GM12872 (cell line): ENCODE results near the gene WDFY1.

ENCODE experiments used
- TF ChIP-seq, protein P1 (sequence below): IDR thresholded peaks from 3 replicates; pipeline ENCODE4 v1.5.1; 2011; ENCODE audit warnings: low read depth, mild to moderate bottlenecking, low read length, moderate library complexity; ENCODE audit not compliant: insufficient read depth

WDFY1 gene

DNA sequence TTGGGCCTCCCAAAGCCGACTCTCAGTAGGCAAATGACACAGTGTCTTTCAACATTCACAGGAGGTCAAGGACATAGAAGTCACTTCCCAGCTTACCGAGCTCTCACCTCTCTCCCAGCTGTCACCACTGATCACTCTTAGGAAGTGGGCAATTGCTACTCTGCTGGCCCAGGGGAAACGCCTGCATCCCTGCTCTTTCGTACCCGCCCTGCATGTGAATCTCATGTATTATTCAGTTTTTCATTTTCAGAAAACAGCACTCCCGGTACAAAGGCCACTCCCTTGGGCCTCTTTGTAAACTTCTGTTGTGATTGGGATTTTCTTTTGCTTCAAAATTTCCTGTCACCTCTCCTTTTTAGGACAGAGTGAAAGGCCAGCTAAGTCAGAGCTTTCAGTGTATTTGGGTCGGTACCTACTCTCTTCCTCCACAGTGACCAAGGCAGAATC, 27.5 kb upstream of the WDFY1 start:
- TF ChIP-seq, protein P1, sequence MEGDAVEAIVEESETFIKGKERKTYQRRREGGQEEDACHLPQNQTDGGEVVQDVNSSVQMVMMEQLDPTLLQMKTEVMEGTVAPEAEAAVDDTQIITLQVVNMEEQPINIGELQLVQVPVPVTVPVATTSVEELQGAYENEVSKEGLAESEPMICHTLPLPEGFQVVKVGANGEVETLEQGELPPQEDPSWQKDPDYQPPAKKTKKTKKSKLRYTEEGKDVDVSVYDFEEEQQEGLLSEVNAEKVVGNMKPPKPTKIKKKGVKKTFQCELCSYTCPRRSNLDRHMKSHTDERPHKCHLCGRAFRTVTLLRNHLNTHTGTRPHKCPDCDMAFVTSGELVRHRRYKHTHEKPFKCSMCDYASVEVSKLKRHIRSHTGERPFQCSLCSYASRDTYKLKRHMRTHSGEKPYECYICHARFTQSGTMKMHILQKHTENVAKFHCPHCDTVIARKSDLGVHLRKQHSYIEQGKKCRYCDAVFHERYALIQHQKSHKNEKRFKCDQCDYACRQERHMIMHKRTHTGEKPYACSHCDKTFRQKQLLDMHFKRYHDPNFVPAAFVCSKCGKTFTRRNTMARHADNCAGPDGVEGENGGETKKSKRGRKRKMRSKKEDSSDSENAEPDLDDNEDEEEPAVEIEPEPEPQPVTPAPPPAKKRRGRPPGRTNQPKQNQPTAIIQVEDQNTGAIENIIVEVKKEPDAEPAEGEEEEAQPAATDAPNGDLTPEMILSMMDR = no peak

DNA sequence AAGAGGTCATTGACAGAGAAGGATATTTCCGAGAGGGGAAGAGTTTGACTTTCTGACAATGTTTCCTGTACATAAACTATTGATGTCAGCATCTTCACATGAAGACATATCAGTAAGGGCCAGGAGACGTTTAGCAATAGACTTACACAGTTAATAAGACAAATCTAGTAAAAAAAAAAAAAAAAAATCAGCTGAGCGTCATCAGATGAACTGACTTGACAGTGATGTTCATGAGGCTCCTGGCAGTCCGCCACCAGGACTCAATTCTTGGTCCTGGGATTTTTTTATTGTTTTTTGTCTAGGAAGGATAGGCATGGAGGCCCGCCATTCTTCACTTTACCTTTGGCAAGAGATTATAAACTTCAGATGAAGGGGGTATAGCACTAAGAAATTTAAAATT, 26.6 kb upstream of the WDFY1 start:
- TF ChIP-seq, protein P1 = no peak

DNA sequence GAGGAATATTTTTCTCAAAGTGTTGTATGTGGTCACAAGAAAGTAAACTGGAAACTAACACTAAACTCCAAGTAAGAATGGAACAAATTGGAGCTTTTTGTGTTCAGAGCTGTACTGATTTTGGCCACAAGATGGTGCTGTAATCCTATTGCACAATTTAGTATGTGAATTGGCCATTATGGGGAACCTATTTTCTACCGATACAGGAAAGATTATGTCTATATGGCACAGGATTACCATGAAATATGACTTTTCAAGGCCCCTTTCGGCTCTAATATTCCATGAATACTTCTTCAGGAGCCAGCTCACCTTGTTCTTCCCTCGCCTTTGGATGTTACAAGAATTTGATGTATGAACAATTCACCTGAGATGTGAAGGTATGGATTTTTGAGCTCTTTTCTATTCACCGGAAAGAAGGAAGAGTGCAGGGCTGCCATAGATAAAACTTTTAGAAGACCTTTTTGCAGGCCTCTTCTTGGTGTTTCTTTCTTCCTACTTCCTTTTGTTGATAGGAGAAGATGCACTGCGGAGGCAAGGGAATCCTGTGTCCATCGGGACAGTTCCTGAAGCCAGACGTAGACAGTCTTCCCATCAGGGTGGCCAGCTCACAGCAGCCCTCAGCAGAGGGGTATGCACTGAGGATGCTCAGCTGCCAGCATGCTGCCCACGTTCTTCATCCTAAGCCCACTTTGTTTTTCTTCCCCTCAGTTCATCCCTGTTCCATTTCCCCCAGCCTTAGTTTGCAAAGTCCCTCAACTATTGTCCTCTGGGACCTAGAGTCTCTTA, 25.4 kb upstream of the WDFY1 start:
- TF ChIP-seq, protein P1 = peak; percentile 76

DNA sequence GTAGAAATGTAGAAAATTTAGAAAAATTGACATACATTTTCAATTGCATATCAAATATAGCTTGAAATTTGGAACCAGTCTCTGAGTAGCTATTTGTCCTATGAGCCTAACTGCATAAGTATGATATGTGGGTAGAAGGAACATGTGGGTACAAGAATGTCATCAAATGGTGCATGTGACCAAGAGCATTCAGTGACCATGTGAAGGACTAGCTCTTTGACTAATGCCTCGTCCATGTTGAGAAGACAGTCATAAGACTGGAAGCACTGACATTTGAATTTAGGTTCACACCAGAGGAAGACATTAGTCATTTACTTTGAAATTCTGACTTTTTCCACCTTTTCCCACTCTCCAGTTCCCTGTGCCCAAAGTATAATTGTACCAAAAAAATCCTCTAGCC, 24.7 kb upstream of the WDFY1 start:
- TF ChIP-seq, protein P1 = no peak

DNA sequence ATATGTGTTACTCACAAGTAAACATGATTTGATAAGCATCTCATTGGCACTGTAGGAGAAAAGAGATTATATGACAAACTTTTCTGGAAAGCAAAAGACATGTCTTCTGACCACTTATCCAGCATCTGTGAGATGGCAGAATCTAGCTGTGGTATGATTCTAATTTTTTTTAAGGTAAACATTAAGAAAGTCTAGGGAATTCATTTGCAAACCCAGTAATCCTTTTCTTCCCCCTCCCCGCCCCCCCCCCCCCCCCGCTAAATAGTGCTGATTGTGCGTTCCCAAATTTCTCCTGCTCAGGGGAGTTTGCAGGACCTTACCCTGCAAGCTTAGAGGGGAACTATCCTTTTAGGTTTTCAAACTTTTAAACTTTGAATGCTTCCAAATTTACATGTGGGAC, 24.2 kb upstream of the WDFY1 start:
- TF ChIP-seq, protein P1 = no peak

DNA sequence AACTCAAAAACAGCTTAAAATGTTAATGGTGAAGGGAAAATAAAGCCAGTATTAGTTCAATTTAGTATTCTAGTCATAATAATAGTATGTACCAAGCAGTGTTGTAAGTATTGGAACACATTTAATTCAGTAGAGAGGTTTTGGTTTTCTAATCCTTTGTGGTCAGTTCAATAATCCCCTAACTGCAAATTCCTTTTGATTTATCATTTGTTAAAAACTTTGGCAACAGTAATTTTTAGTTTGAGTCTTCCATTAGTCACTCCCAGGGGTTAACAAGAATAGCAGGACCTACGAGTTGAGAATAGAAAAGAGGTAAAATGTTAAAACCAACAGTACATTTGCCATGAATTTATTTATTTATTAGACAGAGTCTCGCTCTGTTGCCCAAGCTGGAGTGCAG, 22.8 kb upstream of the WDFY1 start:
- TF ChIP-seq, protein P1 = no peak

DNA sequence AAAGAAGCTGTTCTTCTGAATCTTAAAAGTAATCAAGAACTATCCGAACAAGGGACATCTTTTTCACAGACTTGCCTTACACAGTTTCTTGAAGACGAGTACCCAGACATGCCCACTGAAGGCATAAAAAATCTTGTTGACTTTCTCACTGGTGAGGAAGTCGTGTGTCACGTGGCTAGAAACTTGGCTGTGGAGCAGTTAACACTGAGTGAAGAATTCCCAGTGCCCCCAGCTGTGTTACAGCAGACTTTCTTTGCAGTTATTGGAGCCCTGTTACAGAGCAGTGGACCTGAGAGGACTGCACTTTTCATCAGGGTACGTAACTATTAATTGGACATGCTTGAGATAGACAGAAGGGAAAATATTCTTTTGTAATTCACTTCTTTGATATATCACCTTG, 14.6 kb upstream of the WDFY1 start:
- TF ChIP-seq, protein P1 = no peak
